ENCODE data around the gene SV2C. TPM values are rescaled to one million over a fixed set of nuclear protein-coding genes. Genes with fewer than 3 reads are reported as not detected.
A peak's percentile ranks its signal among the peaks of the same experiment; 100 is the strongest.

Gene SV2C
- total RNA-seq, 1 donor from 2014 or later = not detected

- Histone ChIP-seq H3K27me3 (ENCODE audit: control insufficient read depth, insufficient read depth, low read length) (no peaks in the 10 kb centered on the region), H3K4me3 (ENCODE audit: low read depth, low read length) (no peak overlapping the region), H3K36me3 (ENCODE audit: control insufficient read depth, insufficient read depth, low read length) (no peaks in the 10 kb centered on the region)
- TF ChIP-seq CTCF (IDR thresholded peaks at IDR 0.05; ENCODE audit: insufficient read depth, low read length, severe bottlenecking) = no peak
- FAIRE-seq (no peak), DNase-seq (ENCODE audit: low read depth) (no peak)
These were observed 29.9 kb downstream of the SV2C start for GRCh38 chr5:76113103-76113502.

DNA sequence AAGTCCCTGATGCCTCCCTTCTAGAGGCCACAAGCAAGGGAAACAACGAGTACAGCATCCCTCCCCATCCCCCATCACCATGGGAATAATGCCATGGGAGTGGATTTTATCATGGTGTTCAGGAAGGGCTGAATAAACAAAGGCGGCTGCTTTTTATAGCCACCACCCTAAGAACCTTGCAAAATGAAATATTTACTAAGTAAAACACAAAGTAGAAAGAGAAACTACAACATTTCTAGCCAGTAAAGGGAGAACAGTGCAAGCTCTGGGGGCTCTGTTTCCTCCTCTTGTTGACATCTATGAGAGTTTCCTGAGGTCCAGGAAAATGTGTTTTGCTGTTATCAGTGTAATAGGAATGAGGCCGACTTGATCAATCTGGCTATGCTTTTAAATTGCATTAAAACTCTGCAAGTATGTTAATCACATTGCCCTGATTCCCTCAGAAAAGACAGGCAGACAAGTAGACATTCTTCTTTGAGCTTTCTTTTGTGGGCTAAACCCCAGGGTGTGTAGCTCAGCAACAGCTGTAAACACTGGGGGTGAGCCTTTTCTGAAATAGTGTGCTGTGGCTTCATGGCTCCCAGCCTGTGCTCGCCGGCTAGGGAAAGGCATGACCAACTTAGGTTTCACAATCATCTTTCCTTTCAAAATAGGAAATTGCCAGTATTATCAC is 31.1 kb downstream of the SV2C start:
- TF ChIP-seq CTCF (IDR thresholded peaks at IDR 0.05; ENCODE audit: insufficient read depth, low read length, severe bottlenecking) = no peak
- DNase-seq (ENCODE audit: low read depth) = no peak
- Histone ChIP-seq H3K36me3 (ENCODE audit: control insufficient read depth, insufficient read depth, low read length) (no peaks in the 10 kb centered on the region), H3K4me3 (ENCODE audit: low read depth, low read length) (no peak overlapping the region), H3K27me3 (ENCODE audit: control insufficient read depth, insufficient read depth, low read length) (no peaks in the 10 kb centered on the region)
- FAIRE-seq = peak; percentile 76

DNA sequence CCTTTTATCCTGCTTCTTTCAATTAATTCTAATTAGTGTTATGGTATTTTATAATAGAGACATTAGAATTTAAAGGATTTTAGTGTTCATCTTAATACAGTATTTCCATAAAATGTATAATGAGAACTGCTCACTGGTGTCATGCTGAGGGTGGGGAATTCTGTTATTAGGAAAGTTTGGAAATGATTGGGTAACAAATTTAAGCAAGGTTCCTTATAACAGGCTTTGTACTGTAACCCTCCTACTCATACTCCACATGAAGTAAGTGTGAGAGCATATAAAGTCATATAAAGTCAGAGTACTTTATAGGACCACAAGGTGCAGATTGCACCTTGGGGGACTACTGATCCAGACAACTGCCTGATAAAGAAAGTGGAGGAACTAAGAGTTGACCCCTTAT is 42.2 kb downstream of the SV2C start:
- H3K4me3 ChIP-seq (ENCODE audit: low read depth, low read length) = no peak overlapping the region
- no peak for DNase-seq (ENCODE audit: low read depth)
- no peak for FAIRE-seq
- no peaks in the 10 kb centered on the region for H3K27me3 ChIP-seq (ENCODE audit: control insufficient read depth, insufficient read depth, low read length)
- H3K36me3 ChIP-seq (ENCODE audit: control insufficient read depth, insufficient read depth, low read length) = no peaks in the 10 kb centered on the region
- TF ChIP-seq CTCF (IDR thresholded peaks at IDR 0.05; ENCODE audit: insufficient read depth, low read length, severe bottlenecking) = no peak

DNA sequence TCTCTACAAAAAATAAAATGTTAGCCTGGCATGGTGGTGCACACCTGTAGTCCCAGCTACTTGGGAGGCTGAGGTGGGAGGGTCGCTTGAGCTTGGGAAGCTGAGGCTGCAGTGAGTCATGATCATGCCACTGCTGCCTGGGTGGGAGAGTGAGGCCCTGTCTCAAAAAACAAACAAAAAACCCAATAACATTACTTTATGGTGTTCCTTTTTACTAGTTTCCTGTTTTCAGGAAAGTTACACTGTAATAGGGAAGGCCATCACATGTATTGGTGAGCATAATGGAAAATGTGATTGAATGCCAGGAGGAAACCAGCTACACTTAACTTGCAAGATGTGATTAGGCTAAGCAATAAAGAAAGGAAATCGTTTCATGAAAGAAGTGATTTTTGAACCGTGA is 42.7 kb downstream of the SV2C start:
- no peaks in the 10 kb centered on the region for H3K36me3 ChIP-seq (ENCODE audit: control insufficient read depth, insufficient read depth, low read length)
- DNase-seq (ENCODE audit: low read depth) (no peak), FAIRE-seq (no peak)
- no peaks in the 10 kb centered on the region for H3K27me3 ChIP-seq (ENCODE audit: control insufficient read depth, insufficient read depth, low read length)
- TF ChIP-seq CTCF (IDR thresholded peaks at IDR 0.05; ENCODE audit: insufficient read depth, low read length, severe bottlenecking) = no peak
- H3K4me3 ChIP-seq (ENCODE audit: low read depth, low read length) = no peak overlapping the region

GRCh38 chr5:76134003-76134402 is 50.8 kb downstream of the SV2C start:
- no peak for DNase-seq (ENCODE audit: low read depth)
- Histone ChIP-seq H3K4me3 (ENCODE audit: low read depth, low read length) (no peak overlapping the region), H3K27me3 (ENCODE audit: control insufficient read depth, insufficient read depth, low read length) (no peaks in the 10 kb centered on the region), H3K36me3 (ENCODE audit: control insufficient read depth, insufficient read depth, low read length) (no peaks in the 10 kb centered on the region)
- no peak for FAIRE-seq
- TF ChIP-seq CTCF (IDR thresholded peaks at IDR 0.05; ENCODE audit: insufficient read depth, low read length, severe bottlenecking) = no peak

- Histone ChIP-seq H3K4me3 (ENCODE audit: low read depth, low read length) (no peak overlapping the region), H3K36me3 (ENCODE audit: control insufficient read depth, insufficient read depth, low read length) (no peaks in the 10 kb centered on the region), H3K27me3 (ENCODE audit: control insufficient read depth, insufficient read depth, low read length) (no peaks in the 10 kb centered on the region)
- DNase-seq (ENCODE audit: low read depth) = no peak
- no peak for FAIRE-seq
- no peak for TF ChIP-seq CTCF (IDR thresholded peaks at IDR 0.05; ENCODE audit: insufficient read depth, low read length, severe bottlenecking)
These were observed 51.5 kb downstream of the SV2C start for GRCh38 chr5:76134646-76135045.

Measured in bronchial epithelial cell (primary cell).